Measurements from ENCODE around the gene KIF3C. TPM values are rescaled to one million over a fixed set of nuclear protein-coding genes. Genes with fewer than 3 reads are reported as not detected.

The KIF3C gene
- total RNA-seq, 1 donor from 2014 or later, result 6.5 TPM

GRCh38 chr2:25983735-25984134, 1.4 kb upstream of the KIF3C start:
- Histone ChIP-seq H3K27me3 (no peaks in the 10 kb centered on the region), H3K36me3 (no peaks in the 10 kb centered on the region), H3K4me1 (peaks cover 8% of the 10 kb centered on the region), H3K27ac (no peak overlapping the region), H3K9me3 (no peaks in the 10 kb centered on the region), H3K4me3 (no peak overlapping the region)
- TF ChIP-seq CTCF (IDR thresholded peaks at IDR 0.05), result no peak
- no peak for ATAC-seq
- intact Hi-C loops (cut with DNase I), result no loop called here
- no peak for DNase-seq

- peaks cover 8% of the 10 kb centered on the region for H3K4me1 ChIP-seq
- H3K9me3 ChIP-seq, result no peaks in the 10 kb centered on the region
- no peak for DNase-seq
- H3K27ac ChIP-seq, result no peak overlapping the region
- ATAC-seq, result no peak
- H3K36me3 ChIP-seq, result no peaks in the 10 kb centered on the region
- no peaks in the 10 kb centered on the region for H3K27me3 ChIP-seq
- no peak for TF ChIP-seq CTCF (IDR thresholded peaks at IDR 0.05)
- intact Hi-C loops (cut with DNase I), result no loop called here
- peak overlapping the region; percentile 82 for H3K4me3 ChIP-seq
Measured at GRCh38 chr2:25982968-25983280, 627 bp upstream of the KIF3C start.

GRCh38 chr2:25981596-25982272, 563 bp downstream of the KIF3C start:
- Histone ChIP-seq H3K9me3 (no peaks in the 10 kb centered on the region), H3K4me3 (peak overlapping the region; percentile 82), H3K27ac (peak overlapping the region; percentile 56), H3K27me3 (no peaks in the 10 kb centered on the region), H3K4me1 (peaks cover 8% of the 10 kb centered on the region), H3K36me3 (no peaks in the 10 kb centered on the region)
- peak; percentile 68 for DNase-seq
- intact Hi-C loops (cut with DNase I), result no loop called here
- peak; percentile 51 for ATAC-seq
- TF ChIP-seq CTCF (IDR thresholded peaks at IDR 0.05), result no peak

GRCh38 chr2:25980951-25981350, 1.3 kb downstream of the KIF3C start:
- H3K36me3 ChIP-seq, result no peaks in the 10 kb centered on the region
- H3K9me3 ChIP-seq, result no peaks in the 10 kb centered on the region
- no peaks in the 10 kb centered on the region for H3K27me3 ChIP-seq
- no peak overlapping the region for H3K4me3 ChIP-seq
- DNase-seq, result no peak
- intact Hi-C loops (cut with DNase I), result no loop called here
- H3K27ac ChIP-seq, result no peak overlapping the region
- TF ChIP-seq CTCF (IDR thresholded peaks at IDR 0.05), result no peak
- peaks cover 8% of the 10 kb centered on the region for H3K4me1 ChIP-seq
- no peak for ATAC-seq

DNA sequence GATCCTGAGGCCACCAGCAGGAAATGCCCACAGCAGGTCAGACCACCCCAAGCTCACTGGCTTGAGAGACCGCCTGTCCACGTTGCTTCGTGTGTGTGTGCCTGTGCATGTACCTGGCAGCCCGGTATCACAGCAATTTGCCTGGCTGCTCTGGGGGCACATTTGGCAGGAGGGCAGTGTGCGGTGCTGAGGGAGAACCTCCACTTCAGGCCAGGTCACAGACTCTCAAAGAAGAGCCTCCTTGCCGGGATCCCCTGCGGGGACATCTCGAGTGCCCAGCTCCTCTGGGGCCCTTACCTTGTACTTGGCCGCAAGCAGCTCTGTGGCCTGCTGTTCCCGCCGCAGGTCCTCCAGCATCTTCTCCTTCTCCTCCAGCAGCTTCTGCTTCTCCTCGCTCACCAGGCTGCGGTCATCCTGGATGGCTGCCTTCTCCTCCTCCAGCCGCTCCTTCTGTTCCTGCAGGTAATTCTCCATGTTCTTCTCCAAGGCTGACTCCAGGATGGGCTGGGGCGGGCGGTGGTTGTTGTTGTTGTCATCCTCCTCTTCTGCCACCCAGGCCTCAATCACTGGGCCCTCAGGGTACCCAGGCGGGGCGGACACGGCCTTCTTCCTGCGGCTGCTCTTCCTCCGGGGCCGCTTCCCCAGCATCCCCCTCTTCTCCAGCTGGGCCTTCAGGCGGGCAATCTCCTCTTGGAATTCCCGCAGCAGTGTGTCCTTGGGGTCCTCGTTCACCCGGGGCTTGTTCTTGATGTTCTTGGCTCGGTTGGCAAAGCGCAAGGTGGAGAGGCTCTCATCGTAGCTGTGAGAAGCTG, 2.0 kb downstream of the KIF3C start:
- ATAC-seq (no peak), DNase-seq (no peak)
- TF ChIP-seq CTCF (IDR thresholded peaks at IDR 0.05), result no peak
- Histone ChIP-seq H3K4me1 (peaks cover 8% of the 10 kb centered on the region), H3K36me3 (no peaks in the 10 kb centered on the region), H3K27ac (no peak overlapping the region), H3K27me3 (no peaks in the 10 kb centered on the region), H3K9me3 (no peaks in the 10 kb centered on the region), H3K4me3 (no peak overlapping the region)
- intact Hi-C loops (cut with DNase I), result no loop called here

Measured in upper lobe of right lung (tissue), 1 donor.